Activated T-helper 9 cell treated with anti-CD3 and anti-CD28 coated beads, Interleukin-2, amount 50 U/mL, for 16 hours (primary cell): Measurements from ENCODE around the gene ZNF341.
"Not testable (repeated sequence)": the region's sequence is repeated elsewhere in the genome, so short reads cannot be mapped to it uniquely, and the experiment has no call there.

Experiments
- DNase-seq: peaks from one replicate; pipeline ENCODE4 v3.0.0-alpha.2; 2020; ENCODE audit warnings: low read depth

Gene ZNF341

GRCh38 chr20:33770005-33770404 is 38.2 kb downstream of the ZNF341 start:
- DNase-seq = no peak

- no peak for DNase-seq
These were observed 40.1 kb downstream of the ZNF341 start for GRCh38 chr20:33771938-33772337.

GRCh38 chr20:33772439-33772838 is 40.6 kb downstream of the ZNF341 start:
- no peak for DNase-seq

- DNase-seq = no peak
These were observed 41.8 kb downstream of the ZNF341 start for GRCh38 chr20:33773412-33774089.

- no peak for DNase-seq
These were observed 46.0 kb downstream of the ZNF341 start for GRCh38 chr20:33777816-33778215.

- DNase-seq = no peak
These were observed 49.3 kb downstream of the ZNF341 start for GRCh38 chr20:33781133-33781532.

- no peak for DNase-seq
These were observed 50.1 kb downstream of the ZNF341 start for GRCh38 chr20:33781945-33782344.

GRCh38 chr20:33783256-33783655 is 51.5 kb downstream of the ZNF341 start:
- DNase-seq = no peak

- DNase-seq = no peak
These were observed 52.0 kb downstream of the ZNF341 start for GRCh38 chr20:33783818-33784217.

- no peak for DNase-seq
These were observed 52.4 kb downstream of the ZNF341 start for GRCh38 chr20:33784225-33784624.

GRCh38 chr20:33785503-33785902 is 53.7 kb downstream of the ZNF341 start:
- DNase-seq = no peak

- no peak for DNase-seq
These were observed 55.6 kb downstream of the ZNF341 start for GRCh38 chr20:33787253-33787891.

- no peak for DNase-seq
These were observed 56.7 kb downstream of the ZNF341 start for GRCh38 chr20:33788351-33789049.

GRCh38 chr20:33789109-33789857 is 57.5 kb downstream of the ZNF341 start:
- no peak for DNase-seq

GRCh38 chr20:33789858-33790182 is 58.0 kb downstream of the ZNF341 start:
- no peak for DNase-seq

GRCh38 chr20:33790566-33790965 is 58.8 kb downstream of the ZNF341 start:
- DNase-seq = no peak

- DNase-seq = no peak
These were observed 59.2 kb downstream of the ZNF341 start for GRCh38 chr20:33791021-33791420.

- DNase-seq = no peak
These were observed 59.7 kb downstream of the ZNF341 start for GRCh38 chr20:33791540-33791939.

GRCh38 chr20:33791959-33792597 is 60.3 kb downstream of the ZNF341 start:
- DNase-seq = peak; percentile 21

- not testable (repeated sequence) for DNase-seq
These were observed 60.8 kb downstream of the ZNF341 start for GRCh38 chr20:33792598-33792989.

GRCh38 chr20:33793011-33793931 is 61.5 kb downstream of the ZNF341 start:
- no peak for DNase-seq
